Left colon (tissue), 2 donors: ENCODE data around the gene ADAM23. TPM values are rescaled to one million over a fixed set of nuclear protein-coding genes. Genes with fewer than 3 reads are reported as not detected.

Experiments used
- ATAC-seq: fragments of 200-7000 bp; cut with Tn5 transposase; one replicate; pipeline ENCODE4 v1.9.1; 2020; ENCODE audit warnings: mild to moderate bottlenecking, moderate library complexity
- DNase-seq, 2 donors: peaks; one replicate each; pipeline ENCODE4 v3.0.0-alpha.2; 2020
- intact Hi-C, 2 donors: fragments of 100-400 bp; cut with DNase I in 1 of 2; cut with micrococcal nuclease in 1 of 2; formaldehyde crosslinking; loops; one replicate each; pipeline versions ENCODE4 v1.11.2 to v1.14.0; 2022; cut with DNase I, micrococcal nuclease
- total RNA-seq, 2 donors: library from RNA; stranded (reverse); fragmentation: NEBNext Ultra II Directional; extraction: Animal tissue kit (Norgen Biotek cat#: 25700); gene quantifications; one replicate each; pipeline ENCODE4 v1.2.1, GENCODE V29; 2021
- donor health status: DM: no; HTN: no; CAD: no.
- donor health status: DM: yes; HTN: yes; CAD: no.

ADAM23 gene
- total RNA-seq, 2 donors from 2014 or later, result 0.79 to 1.8 TPM

DNA sequence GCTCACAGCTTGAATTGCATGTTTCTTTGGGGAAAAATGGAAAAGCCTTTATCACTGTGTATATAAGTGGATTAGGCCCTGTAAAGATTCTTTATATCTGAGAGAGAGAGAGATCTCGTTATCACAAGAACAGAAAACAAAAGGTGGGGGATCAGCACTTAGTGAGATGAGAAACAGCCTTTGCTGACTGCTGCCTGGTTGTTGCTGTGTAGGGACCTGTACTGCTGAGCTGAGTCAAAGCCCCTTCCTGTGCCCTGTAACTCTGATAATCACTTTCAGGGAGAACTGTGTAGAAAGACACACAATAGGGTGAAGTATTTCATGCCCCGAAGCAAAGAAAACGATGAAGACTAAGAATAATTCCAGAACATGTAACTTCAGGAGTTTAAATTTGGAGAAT lies 168.4 kb downstream of the ADAM23 start:
- DNase-seq, result no peak
- no peak for ATAC-seq
- intact Hi-C loops, result no loop called here

DNA sequence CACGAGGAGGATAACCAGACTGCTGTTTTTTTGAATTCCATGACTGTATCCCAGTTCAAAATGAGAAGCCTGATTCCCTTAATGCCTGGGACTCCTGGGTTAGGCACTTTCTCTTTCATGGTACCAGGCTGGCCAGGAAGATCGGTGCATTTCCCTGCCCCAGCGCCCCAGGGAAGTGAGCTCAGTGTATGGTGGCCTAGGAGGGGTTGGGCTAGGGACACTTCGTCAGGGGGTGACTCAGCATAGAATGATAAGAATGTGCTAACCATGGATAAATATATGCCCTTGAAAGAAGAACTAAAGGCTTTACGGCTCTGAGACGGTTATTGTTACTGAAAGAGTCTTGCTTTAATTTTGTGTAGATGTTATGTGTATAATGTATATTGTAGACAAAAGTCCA lies 171.5 kb downstream of the ADAM23 start:
- no peak for DNase-seq
- intact Hi-C loops, result no loop called here
- ATAC-seq, result no peak

DNA sequence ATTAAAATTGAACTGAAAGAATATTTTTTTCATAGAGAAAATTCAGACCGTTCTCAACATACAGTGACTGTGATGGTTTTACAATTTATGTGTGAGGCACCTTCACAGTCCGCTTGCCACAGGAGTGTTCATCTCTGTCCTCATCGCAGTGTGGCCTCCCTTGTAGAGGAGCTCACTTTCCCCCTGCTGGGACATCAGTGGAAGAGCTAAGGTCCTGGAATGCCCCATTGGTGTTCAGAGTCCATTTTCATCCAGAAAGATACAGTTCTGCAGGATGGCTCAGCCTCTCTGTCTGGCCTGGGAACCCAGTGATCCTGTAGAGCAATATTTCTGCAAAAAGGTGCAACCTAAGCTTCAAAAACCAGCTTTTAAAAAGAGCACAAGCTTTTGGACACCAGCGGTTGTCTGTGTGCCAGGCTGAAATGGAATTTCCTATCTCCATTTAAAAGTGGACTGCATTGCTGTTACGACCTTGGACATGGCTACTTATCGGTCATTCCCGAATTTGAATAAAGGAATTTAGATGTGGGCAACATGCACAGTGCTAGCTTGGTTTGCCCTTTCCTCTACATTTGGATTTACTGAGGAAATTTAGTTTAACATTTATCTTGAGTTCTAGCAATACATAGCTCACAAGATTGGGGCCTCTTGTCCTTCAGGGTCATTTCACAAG lies 172.2 kb downstream of the ADAM23 start:
- intact Hi-C loops, result no loop called here
- DNase-seq (no peak), ATAC-seq (no peak)

DNA sequence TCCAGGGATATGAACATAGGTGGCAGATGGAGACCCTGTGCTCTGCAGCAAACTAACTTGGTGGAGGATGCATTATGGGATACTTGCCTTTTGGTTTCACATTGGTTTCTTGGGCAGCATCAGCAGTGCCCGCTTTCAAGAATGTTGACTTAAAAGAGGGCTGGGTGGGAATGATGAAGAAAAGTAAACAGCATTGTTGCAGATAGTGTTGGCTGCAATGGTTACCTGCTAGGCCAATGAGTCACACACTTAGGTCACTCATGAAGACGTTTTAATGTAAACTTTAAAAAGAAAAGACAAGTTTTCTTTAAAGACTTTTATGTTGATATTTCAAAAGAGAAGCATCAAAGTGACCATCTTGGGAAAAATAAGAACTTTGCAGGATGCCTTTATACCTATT lies 172.8 kb downstream of the ADAM23 start:
- intact Hi-C loops, result no loop called here
- DNase-seq, result no peak
- ATAC-seq, result no peak

DNA sequence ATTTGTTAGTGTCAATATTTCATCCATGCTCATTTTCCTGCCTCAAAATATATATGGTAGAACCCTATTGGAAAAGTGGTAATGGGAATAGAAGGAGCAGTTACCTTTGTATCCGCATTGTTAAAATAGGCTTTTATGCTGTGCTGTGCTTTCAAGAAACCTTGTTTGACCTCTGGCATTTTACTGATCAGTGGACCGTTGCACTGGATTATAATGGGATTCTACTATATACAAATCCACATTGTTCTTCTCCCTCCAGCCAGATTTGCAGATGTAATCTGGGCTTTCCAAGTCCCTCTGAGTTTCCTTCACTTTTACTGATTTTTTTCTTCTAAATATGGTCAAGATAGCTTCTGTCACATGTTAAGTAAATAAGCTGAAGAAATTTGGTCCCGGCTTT lies 175.7 kb downstream of the ADAM23 start:
- no peak for ATAC-seq
- intact Hi-C loops, result no loop called here

DNA sequence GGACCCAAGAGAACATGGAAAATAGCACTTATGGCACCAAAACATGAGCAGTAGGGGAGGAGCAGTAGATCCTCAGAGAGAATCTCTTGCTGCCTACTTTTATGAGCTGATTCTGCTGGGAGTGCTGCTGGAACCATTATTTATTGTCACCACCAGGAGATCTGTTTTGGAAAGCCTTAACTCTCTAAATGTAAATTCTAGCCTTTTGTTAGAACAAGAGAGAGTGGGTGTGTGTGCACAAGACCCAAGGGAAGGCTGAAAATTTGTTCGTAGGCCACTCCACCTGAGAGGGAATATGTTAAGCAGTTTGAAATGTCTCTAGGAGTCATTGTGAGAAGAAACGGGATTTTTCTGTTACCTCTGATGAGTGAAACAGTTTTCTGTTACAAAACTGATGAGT lies 182.8 kb downstream of the ADAM23 start:
- no peak for ATAC-seq
- no peak for DNase-seq
- intact Hi-C loops, result no loop called here

More for the DNA sequence above, 175.7 kb downstream of the ADAM23 start:
- DNase-seq, result no peak

DNA sequence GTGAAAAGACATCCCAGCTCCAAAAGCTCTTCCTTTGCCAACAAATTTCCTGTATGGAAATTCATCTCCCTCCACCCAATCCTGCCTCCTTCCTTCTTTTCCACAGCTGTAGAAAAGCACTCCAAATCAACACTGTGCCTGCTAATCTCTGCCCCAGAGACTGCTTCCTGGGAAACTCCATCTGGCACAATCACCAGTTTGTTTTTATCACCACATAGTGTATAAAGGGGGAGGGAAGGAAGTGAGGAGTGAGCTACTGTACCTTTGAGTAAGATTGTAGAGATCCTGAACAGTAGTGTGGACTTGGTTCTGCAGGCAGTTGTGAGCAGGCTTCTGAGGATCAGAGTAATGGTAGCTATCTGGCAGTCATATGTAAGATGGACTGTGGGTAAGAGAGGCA lies 184.3 kb downstream of the ADAM23 start:
- intact Hi-C loops, result no loop called here
- no peak for ATAC-seq

DNA sequence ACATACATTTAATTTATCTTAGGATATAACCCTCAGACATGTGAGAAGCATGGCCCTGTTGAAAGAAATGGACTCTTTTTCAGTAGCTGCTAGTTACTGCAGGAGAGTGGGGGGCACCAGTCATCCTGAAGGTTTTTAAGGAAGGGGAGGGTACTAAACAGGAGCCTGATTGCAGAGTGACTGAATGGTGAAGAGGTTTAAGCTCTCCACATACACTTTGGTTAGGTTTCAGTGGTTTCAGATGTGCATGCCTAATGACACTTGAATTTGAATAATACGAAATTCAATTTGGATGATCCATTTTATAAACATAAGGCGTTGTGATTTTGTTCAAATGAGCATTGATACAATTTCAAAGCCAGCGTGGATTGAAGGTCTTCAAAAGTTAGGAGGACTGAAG lies 188.0 kb downstream of the ADAM23 start:
- ATAC-seq, result no peak
- intact Hi-C loops, result no loop called here
- DNase-seq, result no peak

More for the DNA sequence above, 184.3 kb downstream of the ADAM23 start:
- DNase-seq, result no peak

DNA sequence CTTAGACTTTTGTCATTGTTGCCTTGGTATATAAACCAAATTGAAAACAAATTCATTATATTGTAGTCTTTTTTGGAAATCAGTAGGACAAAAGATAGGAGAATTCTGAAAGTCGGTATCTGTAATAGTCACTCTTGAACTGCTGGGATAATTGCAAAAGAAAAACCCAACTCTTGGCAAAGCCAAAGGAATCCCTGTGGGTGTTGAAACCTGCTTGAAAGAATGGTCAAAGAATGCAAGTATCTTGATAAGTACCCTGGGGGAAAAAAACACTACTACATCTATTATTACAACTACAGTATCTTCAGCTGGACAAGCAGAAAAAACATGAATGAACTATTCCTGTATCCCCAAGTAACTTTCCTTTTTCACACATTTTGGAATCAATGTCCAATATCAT lies 191.7 kb downstream of the ADAM23 start:
- no peak for ATAC-seq
- intact Hi-C loops, result no loop called here
- DNase-seq, result no peak

DNA sequence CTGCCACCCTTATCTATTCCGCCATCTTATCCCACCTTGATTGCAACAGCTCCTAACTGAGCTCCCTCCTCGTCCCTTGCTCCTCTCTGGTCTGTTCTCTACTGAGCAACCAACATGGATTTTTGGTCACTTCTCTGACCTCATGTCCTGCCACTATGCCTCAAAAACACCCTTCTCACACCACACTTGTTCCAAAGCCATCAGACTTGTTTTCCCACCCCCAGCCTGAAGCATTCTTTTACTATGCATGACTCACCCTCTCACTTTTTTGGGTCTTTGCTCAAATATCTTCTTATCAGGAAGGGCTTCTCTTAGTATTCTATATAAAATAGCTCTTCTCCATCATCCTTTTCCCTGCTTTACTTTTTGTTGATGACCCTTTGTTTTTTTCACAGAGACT lies 196.3 kb downstream of the ADAM23 start:
- ATAC-seq, result no peak
- DNase-seq, result no peak
- intact Hi-C loops, result no loop called here

DNA sequence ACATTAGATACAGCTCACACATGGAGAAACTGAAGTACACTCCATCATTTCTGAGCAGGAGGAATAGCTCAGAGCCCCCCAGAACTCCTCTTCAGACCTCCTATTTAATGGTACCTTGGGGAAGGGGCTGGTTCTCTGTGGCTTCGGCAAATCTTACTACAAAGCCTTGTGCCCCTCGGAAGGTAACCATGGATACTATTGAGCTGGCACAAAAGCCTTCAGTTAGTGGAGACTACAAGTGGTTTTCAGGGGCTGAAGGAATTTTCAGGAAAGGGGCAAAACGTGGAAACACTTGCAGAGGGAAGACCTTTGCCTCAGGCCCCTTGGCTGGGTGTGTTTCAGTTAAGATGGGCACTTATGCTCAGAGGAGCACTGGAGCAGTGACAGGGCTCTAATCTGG lies 197.9 kb downstream of the ADAM23 start:
- ATAC-seq (no peak), DNase-seq (no peak)
- intact Hi-C loops, result no loop called here

DNA sequence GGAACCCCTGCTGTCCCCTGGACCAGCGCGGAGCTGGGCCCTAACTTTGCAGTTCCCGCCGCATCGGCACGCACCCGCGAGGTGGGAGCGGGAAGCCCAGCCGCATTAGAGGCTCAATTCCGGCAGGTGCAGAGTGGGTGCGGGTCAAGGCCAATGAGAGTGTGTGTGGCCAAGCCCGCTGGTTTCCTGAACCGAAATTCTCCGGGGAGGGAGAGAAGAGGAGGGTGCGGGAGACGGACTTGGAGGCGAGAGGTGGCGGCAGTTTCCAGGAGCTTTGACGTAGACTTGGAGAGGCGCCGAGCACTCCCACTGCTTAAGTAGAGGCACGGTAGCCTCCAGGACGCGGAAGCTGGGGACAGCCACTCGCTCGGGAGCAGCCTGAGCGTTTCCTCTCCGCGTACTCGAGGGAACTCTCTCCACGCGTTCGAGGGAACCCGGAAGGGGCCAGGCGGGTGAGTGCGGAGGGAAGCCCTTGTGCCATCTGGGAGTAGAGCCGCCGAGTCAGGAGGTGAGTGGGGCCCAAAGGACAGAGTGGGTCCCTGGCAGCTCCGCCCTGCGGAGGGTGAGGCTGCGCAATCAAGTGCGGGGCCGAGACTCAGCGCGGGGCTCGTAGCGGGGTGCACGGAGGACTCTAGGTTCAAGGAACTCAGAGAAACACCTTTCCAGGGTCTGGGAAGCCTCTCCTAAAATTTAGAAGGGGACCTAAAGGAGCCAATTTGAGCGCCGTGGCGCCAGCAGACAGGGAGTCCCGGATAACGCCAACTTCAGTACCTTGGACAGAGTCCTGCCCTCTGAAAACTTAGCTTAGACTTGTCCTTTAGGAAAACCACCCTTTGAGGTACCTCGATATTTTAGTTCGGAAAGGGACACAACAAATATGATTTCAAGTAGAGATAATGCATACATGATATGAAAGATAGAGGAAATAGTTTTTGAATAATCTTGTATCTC lies 199.0 kb downstream of the ADAM23 start, which contains the start of gene FAM237A:
TSS of gene FAM237A (plus strand) at position 413 of the 951 bp plus-strand sequence. CDS start 1,750 bp downstream, outside the sequence.
- ATAC-seq, result no peak

DNA sequence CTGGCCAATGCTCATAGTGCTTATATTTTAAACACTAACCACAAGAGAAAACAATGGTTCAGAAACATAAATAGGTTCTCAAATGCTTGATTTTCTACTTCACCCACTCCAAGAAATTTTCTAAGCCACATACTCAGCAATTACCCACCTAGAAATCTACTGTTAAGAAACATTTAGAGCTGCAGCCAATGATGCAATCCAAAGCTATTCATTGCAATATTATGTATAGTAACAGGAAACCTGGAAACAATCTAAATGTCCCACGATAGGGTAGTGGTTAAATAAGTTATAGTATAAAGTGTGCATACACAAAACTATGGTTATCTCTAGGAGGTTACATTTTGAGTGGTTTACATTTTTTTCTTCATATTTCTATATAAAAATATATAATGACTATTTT lies 204.7 kb downstream of the ADAM23 start:
- ATAC-seq (no peak), DNase-seq (no peak)
- intact Hi-C loops, result no loop called here

More for the DNA sequence above, 199.0 kb downstream of the ADAM23 start, which contains the start of gene FAM237A:
- peak in 1 of 2 donors; percentile 9 for DNase-seq
- intact Hi-C loops, result no loop called here

DNA sequence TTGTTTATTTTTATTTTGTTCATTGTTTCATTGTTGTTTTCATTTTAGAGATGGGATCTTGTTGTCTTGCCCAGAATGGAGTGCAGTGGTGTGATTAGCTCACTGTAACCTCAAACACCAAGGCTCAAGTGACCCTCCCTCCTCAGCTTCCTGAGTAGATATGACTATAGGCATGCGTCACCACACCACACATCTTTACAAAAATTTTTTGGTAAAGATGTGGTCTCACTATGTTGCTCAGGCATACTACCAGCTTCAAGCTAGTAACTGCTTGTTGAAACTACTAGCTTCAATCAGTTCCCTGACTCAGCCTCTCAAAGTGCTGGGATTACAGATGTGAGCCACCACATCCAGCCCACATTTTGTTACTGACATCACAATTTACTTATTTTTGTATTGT lies 213.8 kb downstream of the ADAM23 start:
- DNase-seq, result no peak
- no peak for ATAC-seq
- intact Hi-C loops, result no loop called here

DNA sequence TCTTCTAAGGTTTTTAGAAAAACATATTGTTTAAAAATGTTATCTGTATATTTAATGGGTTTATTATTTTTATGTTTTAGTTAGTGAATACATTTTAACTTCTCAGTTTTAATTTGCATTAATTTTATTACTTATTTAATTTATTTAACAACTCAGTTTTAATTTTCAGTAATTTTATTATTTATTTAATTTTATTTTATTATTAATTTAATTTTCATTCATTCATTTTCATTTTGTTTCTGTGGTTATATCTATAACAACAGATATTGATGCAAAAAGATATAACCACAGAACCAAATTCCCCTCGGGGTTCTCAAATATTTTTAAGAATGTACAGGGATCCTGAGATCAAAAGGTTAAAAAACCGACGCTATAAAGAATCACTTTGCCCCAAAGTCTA lies 221.9 kb downstream of the ADAM23 start:
- ATAC-seq, result no peak
- DNase-seq, result no peak
- intact Hi-C loops, result no loop called here

Other genes starting within 250 kb of the ADAM23 start
- gene ZDBF2, start 168.9 kb upstream of the ADAM23 start, total RNA-seq, result 1 to 10 TPM; 3.2 to 5.1 TPM
- gene FAM237A, start 199.0 kb downstream of the ADAM23 start, total RNA-seq, result not detected